NCI-H524 treated with DMSO at 0.1 percent for 48 hours (cell line): ENCODE data around the gene HMCES.
"Not testable (repeated sequence)": the region's sequence is repeated elsewhere in the genome, so short reads cannot be mapped to it uniquely, and the experiment has no call there.

Source experiments
- DNase-seq: peaks from one replicate; lab custom pipeline; 2025; lab: John Stamatoyannopoulos, UW

HMCES gene

DNA sequence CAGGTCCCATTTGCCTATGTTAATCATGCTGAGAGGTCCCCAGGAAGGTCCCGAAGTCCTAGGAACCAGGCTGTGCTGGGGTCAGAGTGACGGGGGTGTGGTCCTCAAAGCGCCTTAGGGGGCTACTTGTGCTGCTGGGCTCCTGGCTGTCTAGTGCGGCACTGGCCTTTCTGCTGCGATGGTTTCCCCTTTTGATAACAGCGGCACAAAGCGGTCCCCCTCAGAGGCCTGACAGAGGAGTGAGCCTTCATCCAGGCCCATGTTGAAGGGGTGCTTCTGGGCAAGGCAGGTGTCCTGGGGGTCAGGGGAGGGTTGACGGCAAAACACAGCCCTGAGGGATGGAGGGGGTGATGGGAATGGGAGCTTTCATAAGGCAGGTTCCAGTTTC lies 68.8 kb downstream of the HMCES start:
- DNase-seq, result no peak

DNA sequence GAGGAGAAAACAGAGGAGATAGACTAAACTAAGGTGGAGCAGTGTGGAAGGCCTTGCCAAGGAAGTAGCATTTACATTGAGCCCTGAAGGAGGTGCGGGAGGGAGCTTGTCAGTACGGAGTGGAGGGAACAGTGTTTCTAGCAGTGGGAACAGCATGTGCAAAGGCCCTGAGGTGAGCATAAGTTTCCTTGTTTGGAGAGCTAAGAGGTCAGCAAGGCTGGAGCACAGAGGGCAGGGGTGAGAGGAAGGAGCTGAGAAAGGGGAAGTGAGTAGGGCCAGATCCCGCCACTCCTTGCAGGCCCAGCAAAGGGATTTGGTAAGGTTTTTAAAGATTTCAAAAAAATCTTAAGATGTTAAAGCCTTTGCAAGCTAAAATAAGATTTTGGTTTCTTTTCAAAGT lies 70.1 kb downstream of the HMCES start:
- DNase-seq, result no peak

DNA sequence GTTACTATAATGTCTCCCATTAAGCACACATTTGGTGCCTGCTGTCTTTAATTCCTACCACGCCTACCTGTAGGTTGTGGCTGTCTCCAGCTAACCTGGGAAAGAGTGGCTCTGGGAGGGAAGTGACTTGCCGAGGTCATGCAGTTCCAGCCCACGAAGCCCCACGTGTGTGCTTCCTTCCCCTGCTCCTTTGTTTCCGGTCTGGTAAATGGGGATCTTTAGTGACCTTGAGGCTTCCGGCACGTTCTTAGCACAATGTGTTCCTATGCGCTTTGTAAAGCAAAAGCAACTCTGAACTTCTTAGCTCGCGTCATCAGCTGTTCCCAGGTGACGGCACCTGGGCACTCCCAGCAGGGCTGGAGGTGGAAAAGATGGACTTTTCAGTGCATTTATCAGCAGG lies 70.5 kb downstream of the HMCES start:
- not testable (repeated sequence) for DNase-seq

DNA sequence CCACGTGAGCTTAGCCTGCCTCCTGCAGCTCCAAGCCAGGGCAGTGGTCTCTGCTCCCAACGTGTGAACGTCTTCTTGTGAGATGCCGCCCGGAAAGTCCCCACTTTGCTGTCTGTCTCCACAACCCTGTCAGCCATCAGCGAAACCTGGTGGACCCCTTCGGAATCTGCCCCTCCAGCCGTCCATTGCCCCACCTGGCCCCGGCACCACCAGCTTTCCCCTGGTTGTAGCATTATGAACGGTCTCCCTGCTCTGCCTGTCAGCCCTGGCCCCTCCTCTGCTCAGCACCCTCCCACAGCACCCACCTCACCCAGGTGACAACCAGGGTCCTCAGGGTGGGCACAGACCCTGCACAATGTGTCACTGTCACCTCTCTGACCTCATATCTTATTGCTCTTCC lies 71.1 kb downstream of the HMCES start:
- no peak for DNase-seq

DNA sequence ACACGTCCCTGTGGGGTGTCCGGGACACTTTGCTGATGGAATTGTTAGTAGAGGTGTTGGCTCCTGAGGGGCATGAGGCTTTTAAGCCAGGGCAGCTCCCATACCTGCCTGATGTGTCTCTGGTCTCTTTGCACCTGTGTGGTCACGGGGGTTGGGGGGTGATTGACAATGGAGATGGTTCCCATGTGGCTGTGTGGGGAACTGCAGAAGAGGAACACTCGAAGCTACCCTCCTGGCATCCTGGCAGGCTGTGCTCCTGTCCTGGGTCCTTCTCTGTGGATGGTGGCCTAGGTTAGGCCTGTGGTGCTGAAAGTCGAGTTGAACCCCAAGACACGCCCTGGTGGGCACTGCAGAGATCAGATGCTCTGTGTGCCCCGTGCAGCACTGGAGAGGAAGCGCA lies 73.4 kb downstream of the HMCES start:
- DNase-seq, result no peak

DNA sequence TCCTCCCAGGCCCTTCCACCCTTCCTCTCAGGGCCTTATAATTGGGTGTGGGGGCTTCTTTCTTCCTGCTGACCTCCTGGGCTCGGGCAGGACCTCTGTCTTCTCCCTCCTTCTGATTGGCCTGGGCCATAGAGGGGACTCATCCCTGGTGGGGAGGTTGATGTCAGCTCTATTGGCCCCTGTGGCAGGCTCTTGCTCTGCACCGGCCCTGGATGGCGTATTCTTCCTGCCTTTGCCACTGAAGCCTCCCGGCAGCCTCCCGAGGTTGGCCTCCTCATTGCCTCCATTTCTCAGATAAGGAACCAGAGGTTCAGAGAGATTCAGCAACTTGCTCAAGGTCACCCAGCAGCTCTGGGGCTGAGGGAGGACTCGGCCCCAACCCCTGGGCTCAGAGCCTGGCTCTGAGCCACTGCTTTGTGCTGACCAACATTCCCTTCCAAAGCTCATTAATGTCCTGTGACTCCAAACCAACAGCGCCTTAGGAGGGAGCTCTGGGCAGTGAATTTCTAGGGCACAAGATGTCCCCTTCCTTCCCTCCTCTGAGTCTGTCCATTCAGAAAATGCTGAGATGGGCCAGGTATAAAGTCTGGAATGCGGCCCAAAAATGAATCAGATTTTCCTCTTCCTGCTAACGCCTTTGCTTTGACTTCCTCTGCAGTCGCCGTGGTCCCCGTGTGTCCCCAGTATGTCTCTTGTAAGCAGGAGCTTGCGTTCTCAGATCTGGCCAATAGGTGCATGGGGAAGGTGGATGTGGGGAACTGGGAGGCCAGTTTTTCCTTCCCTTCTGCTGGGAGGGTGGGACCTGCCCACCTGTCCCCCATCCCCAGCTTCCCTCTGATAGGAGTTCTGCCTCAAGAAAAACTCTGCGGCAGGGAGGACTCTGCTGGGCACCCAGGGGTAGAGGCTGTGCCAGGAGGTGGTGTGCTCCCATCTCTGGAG lies 74.2 kb downstream of the HMCES start:
- no peak for DNase-seq

DNA sequence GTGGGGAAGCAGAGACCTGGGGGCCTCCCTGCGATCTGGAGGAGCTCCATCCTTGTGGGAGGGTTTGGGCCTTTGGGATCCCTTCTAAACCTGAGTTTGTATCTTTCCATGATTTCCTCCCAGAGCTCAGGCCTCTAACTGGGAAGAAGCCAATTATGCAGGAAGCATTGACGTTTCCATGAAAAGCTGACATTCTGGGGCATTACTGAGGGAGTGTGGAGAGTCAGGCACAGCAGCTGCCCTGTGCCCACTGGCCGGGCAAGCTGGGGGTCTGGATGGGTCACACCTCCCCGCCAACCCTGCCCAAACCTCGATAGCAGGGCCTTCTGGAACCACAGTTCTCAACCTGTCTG lies 74.9 kb downstream of the HMCES start:
- no peak for DNase-seq
